Activated T-helper 1 cell treated with anti-CD3 and anti-CD28 coated beads, Interleukin-12 subunit alpha, Interleukin-12 subunit beta, Interleukin-2, Interleukin-4 antibody, amounts not matched to agents 30 ng/mL and 10 ng/mL and 1 ng/mL, durations not matched to agents 14 hours and 24 hours and 36 hours (primary cell): Measurements from ENCODE around the gene PRKCD. TPM values are rescaled to one million over a fixed set of nuclear protein-coding genes. Genes with fewer than 3 reads are reported as not detected.

Source experiments
- DNase-seq: peaks from one replicate; pipeline ENCODE4 v3.0.0; 2021; ENCODE audit warnings: low spot score
- H3K27ac Mint-ChIP-seq: one replicate; pipeline ENCODE4 v1.8.0; 2021; ENCODE audit warnings: mild to moderate bottlenecking, mixed read lengths
- H3K27me3 Mint-ChIP-seq: one replicate; pipeline ENCODE4 v1.8.0; 2022; ENCODE audit warnings: mild to moderate bottlenecking, moderate library complexity, mixed read lengths; ENCODE audit not compliant: insufficient read depth
- H3K36me3 Mint-ChIP-seq: one replicate; pipeline ENCODE4 v1.8.0; 2021; ENCODE audit warnings: low read depth, mixed read lengths
- H3K4me1 Mint-ChIP-seq: one replicate; pipeline ENCODE4 v1.8.0; 2021; ENCODE audit warnings: low read depth, mixed read lengths
- H3K4me3 Mint-ChIP-seq: one replicate; pipeline ENCODE4 v1.8.0; 2021; ENCODE audit warnings: mild to moderate bottlenecking, moderate library complexity, mixed read lengths
- H3K9me3 Mint-ChIP-seq: one replicate; pipeline ENCODE4 v1.8.0; 2021; ENCODE audit warnings: mixed read lengths
- intact Hi-C: fragments of 100-400 bp; cut with micrococcal nuclease; formaldehyde crosslinking; loops from one replicate; pipeline ENCODE4 v1.15.1; 2024
- total RNA-seq: library from RNA; stranded (reverse); gene quantifications from 2 replicates; pipeline ENCODE4 v1.2.3, GENCODE V29; 2022

PRKCD gene
- total RNA-seq, 1 donor from 2014 or later: 24.8 TPM

DNA sequence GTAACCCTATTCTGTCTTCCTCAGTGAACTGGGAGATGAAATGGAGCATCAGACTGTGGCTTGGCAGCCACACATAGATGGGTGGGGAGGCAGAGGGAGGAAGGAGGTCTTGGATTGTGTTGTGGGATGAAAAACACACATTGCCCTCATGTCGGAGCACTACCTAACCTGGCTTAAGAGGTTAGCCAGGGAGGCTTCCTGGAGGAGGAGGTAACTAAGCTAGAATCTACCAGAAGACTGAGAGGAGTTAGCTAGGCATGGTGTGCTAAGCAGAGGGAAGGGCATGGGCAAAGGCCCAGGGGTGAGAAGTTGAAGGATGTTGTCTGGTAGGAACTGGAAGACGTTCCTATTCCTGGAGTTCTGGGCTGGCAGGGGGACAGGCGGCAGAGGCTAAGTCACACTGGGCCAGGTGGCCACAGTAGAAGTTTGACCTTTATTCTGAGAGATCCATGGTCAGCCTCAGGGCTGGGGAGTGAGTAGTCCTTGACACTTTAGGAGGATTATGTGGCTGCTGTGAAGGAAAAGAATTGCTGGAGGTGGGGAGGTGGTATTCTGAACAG lies 7.7 kb upstream of the PRKCD start:
- no peak overlapping the region for H3K4me3 Mint-ChIP-seq
- no peak for DNase-seq
- H3K4me1 Mint-ChIP-seq: no peaks in the 10 kb centered on the region
- H3K36me3 Mint-ChIP-seq: no peaks in the 10 kb centered on the region
- no peak overlapping the region for H3K27ac Mint-ChIP-seq
- no peaks in the 10 kb centered on the region for H3K9me3 Mint-ChIP-seq
- intact Hi-C loops: no loop called here
- H3K27me3 Mint-ChIP-seq: peaks cover 26% of the 10 kb centered on the region

GRCh38 chr3:53153980-53154379 lies 7.0 kb upstream of the PRKCD start:
- Mint-ChIP-seq H3K9me3 (no peaks in the 10 kb centered on the region), H3K27me3 (peaks cover 30% of the 10 kb centered on the region), H3K4me3 (no peak overlapping the region), H3K4me1 (peaks cover 5% of the 10 kb centered on the region), H3K36me3 (no peaks in the 10 kb centered on the region), H3K27ac (no peak overlapping the region)
- intact Hi-C loops: no loop called here
- DNase-seq: no peak

- Mint-ChIP-seq H3K4me1 (peaks cover 10% of the 10 kb centered on the region), H3K36me3 (no peaks in the 10 kb centered on the region), H3K9me3 (no peaks in the 10 kb centered on the region), H3K4me3 (no peak overlapping the region), H3K27ac (no peak overlapping the region), H3K27me3 (peaks cover 32% of the 10 kb centered on the region)
- DNase-seq: no peak
- intact Hi-C loops: no loop called here
Observed at GRCh38 chr3:53154881-53155285, 6.1 kb upstream of the PRKCD start.

DNA sequence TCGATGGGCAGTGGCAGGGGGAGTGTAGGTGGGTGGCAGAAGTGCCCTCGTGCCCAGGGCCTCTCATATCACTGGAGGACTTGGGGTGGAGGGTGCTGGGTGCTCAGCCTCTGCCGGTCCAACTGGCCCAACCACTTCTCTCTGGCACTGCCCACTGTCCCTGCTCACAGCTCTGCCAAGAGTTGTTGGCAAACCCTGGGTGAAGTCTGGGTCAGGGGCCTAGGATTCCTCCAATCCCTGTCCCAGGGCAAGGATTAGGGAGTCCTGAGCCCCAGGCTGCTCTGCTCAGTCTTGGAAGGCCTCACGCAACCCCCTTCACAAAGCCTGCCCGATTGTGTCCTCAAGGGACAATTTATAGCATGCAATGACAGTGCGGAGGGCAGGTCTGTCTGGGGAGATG lies 5.2 kb upstream of the PRKCD start:
- Mint-ChIP-seq H3K36me3 (no peaks in the 10 kb centered on the region), H3K27me3 (peaks cover 33% of the 10 kb centered on the region), H3K9me3 (no peaks in the 10 kb centered on the region), H3K27ac (no peak overlapping the region), H3K4me1 (peaks cover 16% of the 10 kb centered on the region), H3K4me3 (no peak overlapping the region)
- DNase-seq: no peak
- intact Hi-C loops: no loop called here

- Mint-ChIP-seq H3K27ac (no peak overlapping the region), H3K36me3 (no peaks in the 10 kb centered on the region), H3K27me3 (peaks cover 29% of the 10 kb centered on the region), H3K9me3 (no peaks in the 10 kb centered on the region), H3K4me3 (no peak overlapping the region), H3K4me1 (peaks cover 16% of the 10 kb centered on the region)
- intact Hi-C loops: no loop called here
- no peak for DNase-seq
Observed at GRCh38 chr3:53156368-53156834, 4.6 kb upstream of the PRKCD start.

GRCh38 chr3:53157974-53158580 lies 2.9 kb upstream of the PRKCD start:
- no peaks in the 10 kb centered on the region for H3K9me3 Mint-ChIP-seq
- H3K4me1 Mint-ChIP-seq: peaks cover 26% of the 10 kb centered on the region
- no peak overlapping the region for H3K27ac Mint-ChIP-seq
- H3K27me3 Mint-ChIP-seq: peaks cover 27% of the 10 kb centered on the region
- no peak for DNase-seq
- no peak overlapping the region for H3K4me3 Mint-ChIP-seq
- intact Hi-C loops: no loop called here
- no peaks in the 10 kb centered on the region for H3K36me3 Mint-ChIP-seq

GRCh38 chr3:53158765-53159155 lies 2.2 kb upstream of the PRKCD start:
- DNase-seq: no peak
- no peak overlapping the region for H3K27ac Mint-ChIP-seq
- intact Hi-C loops: no loop called here
- H3K4me1 Mint-ChIP-seq: peaks cover 32% of the 10 kb centered on the region
- H3K4me3 Mint-ChIP-seq: no peak overlapping the region
- H3K27me3 Mint-ChIP-seq: peaks cover 27% of the 10 kb centered on the region
- no peaks in the 10 kb centered on the region for H3K36me3 Mint-ChIP-seq
- no peaks in the 10 kb centered on the region for H3K9me3 Mint-ChIP-seq

- no peaks in the 10 kb centered on the region for H3K9me3 Mint-ChIP-seq
- no peak for DNase-seq
- H3K36me3 Mint-ChIP-seq: no peaks in the 10 kb centered on the region
- H3K27ac Mint-ChIP-seq: no peak overlapping the region
- peak overlapping the region; percentile 89 for H3K4me3 Mint-ChIP-seq
- H3K27me3 Mint-ChIP-seq: peaks cover 27% of the 10 kb centered on the region
- peaks cover 32% of the 10 kb centered on the region for H3K4me1 Mint-ChIP-seq
- intact Hi-C loops: loop anchor here (1.0 to 2.0 kb wide), 2 partner anchors 37 to 45 kb away; no protein-coding TSS in a partner anchor
Observed at GRCh38 chr3:53159156-53160060, 1.6 kb upstream of the PRKCD start.

- Mint-ChIP-seq H3K27ac (peak overlapping the region; percentile 89), H3K36me3 (no peaks in the 10 kb centered on the region), H3K4me3 (peak overlapping the region; percentile 89), H3K4me1 (peaks cover 32% of the 10 kb centered on the region), H3K9me3 (no peaks in the 10 kb centered on the region), H3K27me3 (peaks cover 22% of the 10 kb centered on the region)
- no peak for DNase-seq
- intact Hi-C loops: loop anchor here (1.0 to 2.0 kb wide), 2 partner anchors 36 to 45 kb away; no protein-coding TSS in a partner anchor
Observed at GRCh38 chr3:53160061-53160659, 849 bp upstream of the PRKCD start.

DNA sequence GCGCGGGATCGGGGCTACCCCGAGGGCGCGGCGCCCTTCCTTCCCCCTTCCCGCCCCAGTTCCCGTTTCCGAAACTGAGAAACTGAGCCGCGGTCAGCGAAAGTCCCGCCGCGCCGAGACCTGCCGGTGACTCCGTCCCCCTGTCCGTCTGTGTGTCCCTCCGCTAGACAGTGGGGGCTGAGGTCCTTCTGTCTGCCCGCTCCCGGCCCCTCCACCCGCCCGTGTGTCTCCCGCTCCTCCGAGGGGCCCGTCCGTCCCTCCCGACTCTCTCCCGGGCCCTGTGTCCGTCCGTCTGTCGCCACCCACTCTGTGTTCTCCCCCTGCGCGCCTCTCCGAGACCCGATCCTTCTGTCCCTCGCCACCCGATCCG lies 426 bp downstream of the PRKCD start:
- intact Hi-C loops: loop anchor here (1.0 to 2.0 kb wide), 2 partner anchors 31 to 47 kb away; partner anchors contain the start of gene RFT1
- DNase-seq: no peak
- peaks cover 36% of the 10 kb centered on the region for H3K4me1 Mint-ChIP-seq
- H3K27ac Mint-ChIP-seq: peak overlapping the region; percentile 83
- H3K27me3 Mint-ChIP-seq: peaks cover 18% of the 10 kb centered on the region
- H3K36me3 Mint-ChIP-seq: peaks cover 2% of the 10 kb centered on the region
- peak overlapping the region; percentile 86 for H3K4me3 Mint-ChIP-seq
- no peaks in the 10 kb centered on the region for H3K9me3 Mint-ChIP-seq

DNA sequence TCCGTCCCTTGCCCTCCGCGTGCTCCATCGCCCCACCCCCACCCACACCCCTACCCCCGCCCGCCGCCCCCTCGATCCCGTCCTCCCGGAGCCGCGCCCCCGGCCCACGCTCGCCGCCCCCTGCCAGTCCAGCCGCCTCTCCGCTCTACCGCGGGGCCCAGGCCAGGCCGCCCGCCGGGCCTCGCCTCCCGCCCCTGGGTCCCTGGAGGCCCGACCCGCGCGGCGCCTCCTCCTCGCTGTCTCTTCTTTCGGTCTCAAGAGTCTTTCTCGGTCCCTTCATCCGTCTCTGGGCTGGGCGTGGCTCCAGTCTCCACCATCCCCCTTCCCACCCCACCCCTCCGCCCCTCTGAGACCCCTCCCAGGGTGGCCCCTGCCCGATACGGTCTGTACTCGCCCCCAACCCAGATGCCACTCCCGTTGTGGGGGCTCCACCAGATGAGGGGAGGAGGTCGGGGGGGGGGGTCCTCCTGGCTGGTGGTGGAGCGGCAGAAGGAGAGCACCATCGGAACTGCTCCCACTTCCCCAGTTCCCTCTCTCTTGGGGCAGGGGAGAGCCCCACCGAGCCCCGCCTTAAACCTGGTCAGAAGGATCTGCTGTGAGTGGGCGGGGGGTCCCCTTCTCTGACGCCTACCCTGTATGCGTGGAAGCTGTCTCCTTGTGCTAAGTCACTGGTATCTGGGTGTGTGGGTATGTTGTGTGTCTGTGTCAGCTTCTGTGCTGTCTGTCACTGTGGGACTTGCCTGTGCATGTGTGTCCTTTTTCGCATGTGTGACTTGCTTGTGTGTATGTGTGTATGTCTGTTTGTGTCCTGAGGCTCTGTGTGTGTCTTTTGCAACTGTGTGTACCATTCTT lies 1.0 kb downstream of the PRKCD start:
- H3K9me3 Mint-ChIP-seq: no peaks in the 10 kb centered on the region
- peaks cover 2% of the 10 kb centered on the region for H3K36me3 Mint-ChIP-seq
- DNase-seq: peak; percentile 16
- peak overlapping the region; percentile 83 for H3K27ac Mint-ChIP-seq
- intact Hi-C loops: loop anchor here (1.0 to 2.0 kb wide), 3 partner anchors 32 to 94 kb away; partner anchors contain the start of genes RFT1 and TKT
- peak overlapping the region; percentile 86 for H3K4me3 Mint-ChIP-seq
- H3K4me1 Mint-ChIP-seq: peaks cover 39% of the 10 kb centered on the region
- H3K27me3 Mint-ChIP-seq: peaks cover 16% of the 10 kb centered on the region
